Bronchial epithelial cell (primary cell): Measurements from ENCODE around the gene INPP5E. TPM values are rescaled to one million over a fixed set of nuclear protein-coding genes. Genes with fewer than 3 reads are reported as not detected.

Source experiments
- DNase-seq: peaks from one replicate; pipeline ENCODE4 v3.0.0-alpha.2; 2010; ENCODE audit warnings: low read depth
- FAIRE-seq: peaks from 2 replicates; lab custom pipeline; 2011; peaks lifted over from hg19 to GRCh38; lab: Jason Lieb, UNC
- H3K27me3 ChIP-seq: 2 replicates; pipeline ENCODE4 v1.5.1; 2011; ENCODE audit warnings: low read length; ENCODE audit not compliant: control insufficient read depth, insufficient read depth
- H3K36me3 ChIP-seq: 2 replicates; pipeline ENCODE4 v1.5.1; 2011; ENCODE audit warnings: low read length; ENCODE audit not compliant: control insufficient read depth, insufficient read depth
- H3K4me3 ChIP-seq: 2 replicates; pipeline ENCODE4 v1.5.1; 2011; ENCODE audit warnings: mild to moderate bottlenecking, low read depth, low read length, control low read depth
- CTCF ChIP-seq: IDR thresholded peaks from 2 replicates; pipeline ENCODE4 v1.5.1; 2011; ENCODE audit warnings: mild to moderate bottlenecking, moderate library complexity, low read length, control low read depth, inconsistent platforms; ENCODE audit not compliant: insufficient read depth, severe bottlenecking
- total RNA-seq: library from RNA; depleted of rRNA; stranded (reverse); fragments of >200 nt; gene quantifications from 2 replicates; pipeline ENCODE4 v1.2.1, GENCODE V29; 2014

Gene INPP5E
- total RNA-seq, 1 donor from 2014 or later: 2.4 TPM

DNA sequence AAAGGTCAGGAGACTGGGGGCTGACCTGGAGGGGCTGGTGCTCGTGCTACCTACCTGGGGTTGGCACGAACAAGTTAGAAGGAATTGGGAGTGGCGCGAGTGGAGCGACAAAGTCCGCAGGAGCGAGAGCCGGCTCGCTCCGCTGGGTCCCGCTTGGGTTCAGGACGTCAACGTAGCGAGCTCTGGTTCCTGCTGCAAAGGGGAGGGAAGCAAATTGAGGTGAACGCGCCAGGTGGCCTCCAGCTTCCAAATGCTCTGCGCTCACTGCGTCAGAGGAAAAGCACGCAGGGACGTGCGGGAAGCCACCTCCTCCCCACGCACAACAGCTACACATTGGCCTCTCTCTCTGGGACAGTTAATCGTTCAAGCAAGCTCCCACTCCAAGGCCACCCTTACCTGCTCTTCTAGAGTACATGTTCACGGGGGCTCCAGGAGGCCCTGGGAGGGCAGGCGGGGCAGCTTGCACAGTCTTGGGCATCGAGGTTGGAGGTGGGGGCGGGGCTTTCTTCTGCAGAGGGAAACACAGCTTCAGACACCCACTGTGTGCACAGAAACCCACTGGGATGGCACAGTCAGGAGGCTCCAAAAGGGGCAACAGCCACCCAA is 7.6 kb upstream of the INPP5E start:
- TF ChIP-seq CTCF: no peak
- no peaks in the 10 kb centered on the region for H3K27me3 ChIP-seq
- no peak for DNase-seq
- no peak for FAIRE-seq
- H3K36me3 ChIP-seq: peaks cover 46% of the 10 kb centered on the region
- no peak overlapping the region for H3K4me3 ChIP-seq

DNA sequence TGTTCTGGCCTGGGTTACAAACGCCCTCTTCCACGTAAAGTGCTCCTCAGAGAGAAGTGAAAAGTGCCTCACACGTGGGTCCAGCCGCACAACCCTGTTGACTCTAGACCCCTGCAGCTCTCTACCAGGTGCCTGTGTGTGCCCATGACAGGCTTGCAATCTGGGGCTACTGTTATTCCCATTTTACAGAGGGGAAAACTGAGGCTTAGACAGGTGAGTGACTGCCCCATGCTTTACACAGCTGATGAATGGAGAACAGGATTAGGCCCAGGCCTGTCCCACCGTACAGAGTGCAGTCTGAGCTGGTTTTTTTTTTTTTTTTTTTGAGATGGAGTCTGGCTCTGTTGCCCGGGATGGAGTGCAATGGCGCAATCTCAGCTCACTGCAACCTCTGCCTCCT is 6.2 kb upstream of the INPP5E start:
- peaks cover 45% of the 10 kb centered on the region for H3K36me3 ChIP-seq
- DNase-seq: no peak
- no peak for TF ChIP-seq CTCF
- no peaks in the 10 kb centered on the region for H3K27me3 ChIP-seq
- FAIRE-seq: no peak
- H3K4me3 ChIP-seq: no peak overlapping the region

GRCh38 chr9:136444102-136444501 is 4.5 kb upstream of the INPP5E start:
- DNase-seq (no peak), FAIRE-seq (no peak)
- Histone ChIP-seq H3K4me3 (no peak overlapping the region), H3K27me3 (no peaks in the 10 kb centered on the region), H3K36me3 (peaks cover 41% of the 10 kb centered on the region)
- TF ChIP-seq CTCF: no peak

- H3K27me3 ChIP-seq: no peaks in the 10 kb centered on the region
- DNase-seq (no peak), FAIRE-seq (no peak)
- peaks cover 37% of the 10 kb centered on the region for H3K36me3 ChIP-seq
- TF ChIP-seq CTCF: no peak
- H3K4me3 ChIP-seq: no peak overlapping the region
Observed at GRCh38 chr9:136443687-136444086, 4.0 kb upstream of the INPP5E start.

GRCh38 chr9:136443087-136443486 is 3.4 kb upstream of the INPP5E start:
- TF ChIP-seq CTCF: no peak
- DNase-seq (no peak), FAIRE-seq (no peak)
- no peak overlapping the region for H3K4me3 ChIP-seq
- H3K36me3 ChIP-seq: peaks cover 37% of the 10 kb centered on the region
- H3K27me3 ChIP-seq: no peaks in the 10 kb centered on the region

GRCh38 chr9:136442265-136442664 is 2.6 kb upstream of the INPP5E start:
- Histone ChIP-seq H3K36me3 (peaks cover 32% of the 10 kb centered on the region), H3K4me3 (no peak overlapping the region), H3K27me3 (no peaks in the 10 kb centered on the region)
- DNase-seq: no peak
- no peak for TF ChIP-seq CTCF
- no peak for FAIRE-seq
